Measurements from ENCODE around the gene NDUFS8. TPM values are rescaled to one million over a fixed set of nuclear protein-coding genes. Genes with fewer than 3 reads are reported as not detected.

NDUFS8 gene
- total and polyA plus RNA-seq, 12 donors: 330 to 774 (median 430) TPM

- H3K9me3 ChIP-seq: no peaks in the 10 kb centered on the region
- no peak overlapping the region for H3K4me3 ChIP-seq
- peaks cover 0 to 3% (median 0%) of the 10 kb centered on the region in 9 donors for H3K4me1 ChIP-seq
- DNase-seq (no peak), ATAC-seq (no peak)
- no peak for TF ChIP-seq CTCF (IDR thresholded peaks at IDR 0.05)
- H3K27ac ChIP-seq: no peak overlapping the region
- H3K36me3 ChIP-seq: peaks cover 0 to 82% (median 44%) of the 10 kb centered on the region in 9 donors
- H3K27me3 ChIP-seq: no peaks in the 10 kb centered on the region
- WGBS, 2 donors: 78 to 80% methylated on average over 3 of the region's 3 CpGs
- intact Hi-C loops (cut with DNase I): loop anchor here in 2 of 10 donors (10.0 kb wide), 1 partner anchor 133 kb away; no protein-coding TSS in a partner anchor
Measured at GRCh38 chr11:68071281-68072048, 41.0 kb downstream of the NDUFS8 start.

- no peak overlapping the region for H3K4me3 ChIP-seq
- no peak for DNase-seq
- intact Hi-C loops (cut with DNase I): loop anchor here in 3 of 10 donors (5.0 to 10.0 kb wide), 2 partner anchors 130 to 133 kb away; no protein-coding TSS in a partner anchor
- no peak for TF ChIP-seq CTCF (IDR thresholded peaks at IDR 0.05)
- peaks cover 0 to 56% (median 20%) of the 10 kb centered on the region in 9 donors for H3K36me3 ChIP-seq
- 77 to 78% methylated on average over 10 of the region's 10 CpGs for WGBS, 2 donors
- no peak overlapping the region for H3K27ac ChIP-seq
- peaks cover 0 to 11% (median 0%) of the 10 kb centered on the region in 9 donors for H3K4me1 ChIP-seq
- H3K9me3 ChIP-seq: no peaks in the 10 kb centered on the region
- ATAC-seq: no peak
- no peaks in the 10 kb centered on the region for H3K27me3 ChIP-seq
Measured at GRCh38 chr11:68074584-68075352, 44.3 kb downstream of the NDUFS8 start.

- H3K4me1 ChIP-seq: peaks cover 0 to 11% (median 0%) of the 10 kb centered on the region in 9 donors
- intact Hi-C loops (cut with DNase I): loop anchor here in 3 of 10 donors (5.0 to 10.0 kb wide), 2 partner anchors 128 to 131 kb away; no protein-coding TSS in a partner anchor
- H3K4me3 ChIP-seq: no peak overlapping the region
- ATAC-seq (no peak), DNase-seq (no peak)
- WGBS, 2 donors: 84 to 86% methylated on average over 11 of the region's 11 CpGs
- no peak overlapping the region for H3K27ac ChIP-seq
- no peaks in the 10 kb centered on the region for H3K27me3 ChIP-seq
- H3K36me3 ChIP-seq: peaks cover 0 to 56% (median 8%) of the 10 kb centered on the region in 9 donors
- peak in 7 of 9 donors; percentile 5 to 32 (median 16) for TF ChIP-seq CTCF (IDR thresholded peaks at IDR 0.05)
- H3K9me3 ChIP-seq: no peaks in the 10 kb centered on the region
Measured at GRCh38 chr11:68076371-68077042, 46.0 kb downstream of the NDUFS8 start.

Measured in heart right ventricle (tissue), 16 donors.